Activated CD8-positive, alpha-beta memory T cell treated with anti-CD3 and anti-CD28 coated beads, Interleukin-2, amount 50 U/mL, for 48 hours (primary cell): Measurements from ENCODE around the gene APEX2.
A peak's percentile ranks its signal among the peaks of the same experiment; 100 is the strongest.
"Not testable (repeated sequence)": the region's sequence is repeated elsewhere in the genome, so short reads cannot be mapped to it uniquely, and the experiment has no call there.

Source experiments
- DNase-seq: peaks from one replicate; pipeline ENCODE4 v3.0.0-alpha.2; 2020

The APEX2 gene

GRCh38 chrX:54999717-55000598 is at the start of gene APEX2:
APEX2 (plus strand) TSS chrX:55000363; CDS start chrX:55000423, 60 bp downstream.
- DNase-seq: peak; percentile 86

- DNase-seq: no peak
Observed at GRCh38 chrX:54950730-54951375, 49.3 kb upstream of the APEX2 start.

GRCh38 chrX:54961750-54962149 is 38.4 kb upstream of the APEX2 start:
- no peak for DNase-seq

- no peak for DNase-seq
Observed at GRCh38 chrX:54964766-54965497, 35.2 kb upstream of the APEX2 start.

- no peak for DNase-seq
Observed at GRCh38 chrX:54977387-54977786, 22.8 kb upstream of the APEX2 start.

GRCh38 chrX:54978448-54978847 is 21.7 kb upstream of the APEX2 start:
- DNase-seq: no peak

GRCh38 chrX:54979432-54979831 is 20.7 kb upstream of the APEX2 start:
- no peak for DNase-seq

- no peak for DNase-seq
Observed at GRCh38 chrX:54980334-54980733, 19.8 kb upstream of the APEX2 start.

- not testable (repeated sequence) for DNase-seq
Observed at GRCh38 chrX:54983306-54983705, 16.9 kb upstream of the APEX2 start.

- DNase-seq: no peak
Observed at GRCh38 chrX:54991706-54992105, 8.5 kb upstream of the APEX2 start.

GRCh38 chrX:54992911-54993622 is 7.1 kb upstream of the APEX2 start:
- DNase-seq: no peak

GRCh38 chrX:54994099-54994498 is 6.1 kb upstream of the APEX2 start, which contains the start of gene PFKFB1:
PFKFB1 (minus strand) TSS chrX:54994188; CDS start chrX:54994007, 181 bp downstream.
- no peak for DNase-seq

- no peak for DNase-seq
Observed at GRCh38 chrX:54994668-54995351, 5.4 kb upstream of the APEX2 start.

GRCh38 chrX:54995621-54996020 is 4.5 kb upstream of the APEX2 start:
- no peak for DNase-seq

- DNase-seq: no peak
Observed at GRCh38 chrX:55004231-55004630, 4.1 kb downstream of the APEX2 start.

- DNase-seq: no peak
Observed at GRCh38 chrX:55005256-55005655, 5.1 kb downstream of the APEX2 start.

GRCh38 chrX:55006827-55007621 is 6.9 kb downstream of the APEX2 start:
- DNase-seq: no peak

- no peak for DNase-seq
Observed at GRCh38 chrX:55007656-55008055, 7.5 kb downstream of the APEX2 start.

GRCh38 chrX:55008571-55009358 is 8.6 kb downstream of the APEX2 start:
- DNase-seq: no peak

GRCh38 chrX:55011294-55011693 is 11.1 kb downstream of the APEX2 start:
- DNase-seq: no peak
